B cell (primary cell): ENCODE data around the gene CA14. TPM values are rescaled to one million over a fixed set of nuclear protein-coding genes. Genes with fewer than 3 reads are reported as not detected.

ENCODE experiments used
- ATAC-seq: fragments of 200-7000 bp; cut with Tn5 transposase; one replicate; pipeline ENCODE4 v1.10.0; 2021; ENCODE audit warnings: low read depth, mild to moderate bottlenecking, moderate number of reproducible peaks, moderate library complexity
- CTCF ChIA-PET: fragments of 350-600 bp; sonication (Branson Sonifier 250); formaldehyde crosslinking; loops from one replicate; lab custom pipeline; 2021; ENCODE audit warnings: antibody characterized with exemption, inconsistent platforms; lab: Charles Lee
- POLR2A ChIA-PET: fragments of 350-600 bp; sonication (Branson Sonifier 250); formaldehyde crosslinking; loops from one replicate; lab custom pipeline; 2021; ENCODE audit warnings: antibody characterized with exemption; lab: Charles Lee
- DNase-seq: peaks from one replicate; pipeline ENCODE4 v3.0.0; 2013
- H2AFZ ChIP-seq: 2 replicates; pipeline ENCODE4 v1.6.1; 2012; ENCODE audit warnings: mild to moderate bottlenecking, low read depth, low read length; ENCODE audit not compliant: insufficient read depth, poor library complexity, severe bottlenecking
- H3K27ac ChIP-seq, 2 donors: 1 replicate in 1 of 2; 2 replicates in 1 of 2; pipeline ENCODE4 v1.5.1; 2012 to 2013; ENCODE audit warnings: low read length in 2 of 2, mild to moderate bottlenecking in 2 of 2, moderate library complexity in 1 of 2
- H3K27me3 ChIP-seq, 4 experiments: fragments of 200-600 bp in 1 of 4; sonication (generic) in 1 of 4; replicated peaks in 1 of 4; 1 replicate in 2 of 4; 2 replicates in 2 of 4; pipeline versions ENCODE4 v1.6.1 to v1.7.0; 2013 to 2016; ENCODE audit warnings: low read length in 3 of 4, mild to moderate bottlenecking in 2 of 4, mixed read lengths in 1 of 4, moderate library complexity in 1 of 4; ENCODE audit not compliant: insufficient read depth in 4 of 4, control insufficient read depth in 3 of 4; ENCODE audit errors: control extremely low read depth in 1 of 4
- H3K36me3 ChIP-seq, 2 experiments: replicated peaks in 1 of 2; 1 replicate in 1 of 2; 2 replicates in 1 of 2; pipeline versions ENCODE4 v1.6.1 to v1.7.1; 2013; ENCODE audit warnings: low read length in 1 of 2; ENCODE audit not compliant: insufficient read depth in 2 of 2, control insufficient read depth in 1 of 2; ENCODE audit errors: control extremely low read depth in 1 of 2, extremely low read depth in 1 of 2
- H3K4me1 ChIP-seq, 2 donors: fragments of 200-600 bp in 1 of 2; sonication (generic) in 1 of 2; 1 replicate in 1 of 2; 2 replicates in 1 of 2; pipeline versions ENCODE4 v1.5.1 to v1.6.1; 2013 to 2017; ENCODE audit warnings: low read length in 2 of 2; ENCODE audit not compliant: control insufficient read depth in 2 of 2, insufficient read depth in 2 of 2
- H3K4me2 ChIP-seq: replicated peaks from 2 replicates; pipeline ENCODE3; 2012; ENCODE audit warnings: mild to moderate bottlenecking, low read depth, low read length; ENCODE audit not compliant: poor library complexity, severe bottlenecking
- H3K4me3 ChIP-seq, 5 experiments: fragments of 200-600 bp in 1 of 5; sonication (generic) in 1 of 5; 1 replicate in 3 of 5; 2 replicates in 2 of 5; pipeline versions ENCODE4 v1.5.1 to v1.7.0; 2011 to 2016; ENCODE audit warnings: low read length in 4 of 5, mild to moderate bottlenecking in 4 of 5, low read depth in 2 of 5, control low read depth in 1 of 5, moderate library complexity in 1 of 5; ENCODE audit not compliant: insufficient read depth in 1 of 5; ENCODE audit errors: control extremely low read depth in 1 of 5, extremely low read depth in 1 of 5
- H3K79me2 ChIP-seq: fragments of 200-600 bp; sonication (generic); one replicate; pipeline ENCODE4 v1.6.0; 2016; ENCODE audit warnings: low read length; ENCODE audit not compliant: control insufficient read depth, insufficient read depth
- H3K9ac ChIP-seq: fragments of 200-600 bp; sonication (generic); 2 replicates; pipeline ENCODE4 v1.6.1; 2017; ENCODE audit warnings: mild to moderate bottlenecking, low read length, moderate library complexity
- H3K9me3 ChIP-seq, 3 donors: one replicate each; pipeline versions ENCODE4 v1.6.1 to v1.7.1; 2013; ENCODE audit warnings: low read length in 2 of 3; ENCODE audit not compliant: control insufficient read depth in 2 of 3, insufficient read depth in 1 of 3; ENCODE audit errors: control extremely low read depth in 1 of 3
- H4K20me1 ChIP-seq: 2 replicates; pipeline ENCODE4 v1.6.0; 2012; ENCODE audit warnings: mild to moderate bottlenecking, low read length; ENCODE audit not compliant: insufficient read depth, control insufficient read depth, poor library complexity, severe bottlenecking
- H3K27ac Mint-ChIP-seq: one replicate; pipeline ENCODE4 v1.8.0; 2021; ENCODE audit warnings: mixed read lengths
- H3K27me3 Mint-ChIP-seq: one replicate; pipeline ENCODE4 v1.8.0; 2021; ENCODE audit warnings: mixed read lengths
- H3K4me1 Mint-ChIP-seq: one replicate; pipeline ENCODE4 v1.8.0; 2021; ENCODE audit warnings: mixed read lengths
- H3K4me3 Mint-ChIP-seq: one replicate; pipeline ENCODE4 v1.8.0; 2021; ENCODE audit warnings: mixed read lengths
- H3K9me3 Mint-ChIP-seq: one replicate; pipeline ENCODE4 v1.8.0; 2022; ENCODE audit warnings: mixed read lengths; ENCODE audit not compliant: insufficient read depth
- EZH2 ChIP-seq: IDR thresholded peaks from 2 replicates; pipeline ENCODE4 v1.6.1; 2012; ENCODE audit warnings: borderline replicate concordance, low read depth, mild to moderate bottlenecking, moderate library complexity, low read length; ENCODE audit not compliant: insufficient read depth, poor library complexity, severe bottlenecking
- WGBS: methylation state at CpG from one replicate; pipeline ENCODE4 v1.1.5; 2013; ENCODE audit warnings: missing lambda C conversion rate; ENCODE audit not compliant: insufficient coverage; 5-methylcytosine and 5-hydroxymethylcytosine counted together
- intact Hi-C: fragments of 100-400 bp; cut with micrococcal nuclease; formaldehyde crosslinking; loops from one replicate; pipeline ENCODE4 v1.10.0; 2022
- polyA plus RNA-seq: library from polyadenylated mRNA; depleted of rRNA; stranded (reverse); fragments of >200 nt; gene quantifications from 2 replicates; pipeline ENCODE4 v1.2.3, GENCODE V29; 2012
- total RNA-seq, 2 donors: library from RNA; stranded (reverse); fragments of 120-200 nt in 1 of 2; gene quantifications; 1 replicate in 1 of 2; 2 replicates in 1 of 2; pipeline versions ENCODE4 v1.2.3 to v1.2.4, GENCODE V29; 2013 to 2022
- TF ChIP-seq, protein P1 (sequence below): fragments of 200-600 bp; IDR thresholded peaks from one replicate; pipeline ENCODE4 v1.8.0; 2022; ENCODE audit warnings: antibody characterized with exemption, mild to moderate bottlenecking

CA14 gene
- total and polyA plus RNA-seq, 2 donors (not counting 1 experiment from before 2014, with no cell fraction given) = not detected

DNA sequence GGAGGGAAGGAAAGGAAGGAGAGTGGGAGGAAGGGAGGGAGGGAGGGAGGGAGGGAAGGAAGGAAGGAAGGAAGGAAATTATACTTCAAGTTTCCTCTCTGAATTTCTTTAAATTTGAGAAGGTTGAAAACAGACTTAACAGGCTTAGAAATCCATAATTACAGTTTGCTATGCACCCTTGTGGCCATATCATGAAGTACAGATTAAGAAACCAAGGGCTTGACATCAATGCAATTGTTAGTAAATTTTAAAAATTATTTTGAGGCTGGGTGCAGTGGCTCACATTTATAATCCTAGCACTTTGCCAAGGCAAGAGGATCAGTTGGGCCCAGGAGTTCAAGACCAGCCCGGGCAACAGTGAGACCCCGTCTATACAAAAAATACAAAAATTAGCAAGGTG is 36.0 kb upstream of the CA14 start:
- POLR2A ChIA-PET = no interaction called here
- H3K4me1 Mint-ChIP-seq = peaks cover 14% of the 10 kb centered on the region

DNA sequence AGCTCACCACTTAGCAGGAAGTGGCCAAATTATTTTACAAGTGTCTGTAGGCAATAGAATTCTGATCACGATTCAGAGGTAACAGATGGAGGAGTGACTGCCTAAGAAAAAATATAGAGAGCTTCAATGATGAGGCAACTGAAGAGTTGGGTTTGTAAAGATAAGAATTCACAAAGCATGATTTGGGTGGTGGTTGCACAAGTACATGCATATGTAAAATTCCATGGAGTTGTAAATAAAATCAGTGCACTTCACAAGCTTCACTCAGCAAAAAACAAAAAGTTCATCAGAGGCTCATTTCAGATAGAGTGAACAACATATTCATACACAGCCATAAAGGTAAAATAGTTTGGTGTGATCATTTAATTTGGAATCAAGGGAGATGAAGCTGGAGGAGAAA is 32.6 kb upstream of the CA14 start:
- Histone ChIP-seq H3K9me3 (no peaks in the 10 kb centered on the region), H3K4me3 (no peak overlapping the region), H3K4me2 (no peak overlapping the region), H3K36me3 (peaks cover 7 to 47% of the 10 kb centered on the region in 2 experiments), H4K20me1 (no peaks in the 10 kb centered on the region), H3K4me1 (peaks cover 9 to 11% of the 10 kb centered on the region in 2 donors), H3K27me3 (no peaks in the 10 kb centered on the region), H3K79me2 (no peaks in the 10 kb centered on the region), H2AFZ (no peak overlapping the region), H3K27ac (no peak overlapping the region), H3K9ac (no peak overlapping the region)
- H3K4me1 Mint-ChIP-seq = peaks cover 16% of the 10 kb centered on the region
- 100% methylated on average over 1 of the region's 1 CpG for WGBS
- H3K4me3 Mint-ChIP-seq = no peak overlapping the region
- H3K9me3 Mint-ChIP-seq = no peaks in the 10 kb centered on the region
- POLR2A ChIA-PET = no interaction called here
- ATAC-seq (no peak), DNase-seq (no peak)
- H3K27ac Mint-ChIP-seq = peak overlapping the region; percentile 44
- H3K27me3 Mint-ChIP-seq = no peaks in the 10 kb centered on the region
- CTCF ChIA-PET = interaction anchor here (0.6 to 1.2 kb wide), 4 partner anchors 9 to 222 kb away, joined by 3 to 7 read pairs (median 3); no protein-coding TSS in a partner anchor
- TF ChIP-seq, protein P1, sequence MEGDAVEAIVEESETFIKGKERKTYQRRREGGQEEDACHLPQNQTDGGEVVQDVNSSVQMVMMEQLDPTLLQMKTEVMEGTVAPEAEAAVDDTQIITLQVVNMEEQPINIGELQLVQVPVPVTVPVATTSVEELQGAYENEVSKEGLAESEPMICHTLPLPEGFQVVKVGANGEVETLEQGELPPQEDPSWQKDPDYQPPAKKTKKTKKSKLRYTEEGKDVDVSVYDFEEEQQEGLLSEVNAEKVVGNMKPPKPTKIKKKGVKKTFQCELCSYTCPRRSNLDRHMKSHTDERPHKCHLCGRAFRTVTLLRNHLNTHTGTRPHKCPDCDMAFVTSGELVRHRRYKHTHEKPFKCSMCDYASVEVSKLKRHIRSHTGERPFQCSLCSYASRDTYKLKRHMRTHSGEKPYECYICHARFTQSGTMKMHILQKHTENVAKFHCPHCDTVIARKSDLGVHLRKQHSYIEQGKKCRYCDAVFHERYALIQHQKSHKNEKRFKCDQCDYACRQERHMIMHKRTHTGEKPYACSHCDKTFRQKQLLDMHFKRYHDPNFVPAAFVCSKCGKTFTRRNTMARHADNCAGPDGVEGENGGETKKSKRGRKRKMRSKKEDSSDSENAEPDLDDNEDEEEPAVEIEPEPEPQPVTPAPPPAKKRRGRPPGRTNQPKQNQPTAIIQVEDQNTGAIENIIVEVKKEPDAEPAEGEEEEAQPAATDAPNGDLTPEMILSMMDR = no peak
- no peak for TF ChIP-seq EZH2
- intact Hi-C loops = no loop called here

More for the DNA sequence above, 36.0 kb upstream of the CA14 start:
- Histone ChIP-seq H3K79me2 (no peaks in the 10 kb centered on the region), H3K4me2 (no peak overlapping the region), H3K36me3 (peaks cover 4 to 43% of the 10 kb centered on the region in 2 experiments), H3K27ac (no peak overlapping the region), H3K4me3 (no peak overlapping the region), H3K27me3 (no peaks in the 10 kb centered on the region), H3K9me3 (no peaks in the 10 kb centered on the region), H3K4me1 (peaks cover 9 to 11% of the 10 kb centered on the region in 2 donors), H2AFZ (no peak overlapping the region), H3K9ac (no peak overlapping the region), H4K20me1 (no peaks in the 10 kb centered on the region)
- H3K27ac Mint-ChIP-seq = no peak overlapping the region
- ATAC-seq (peak; percentile 47), DNase-seq (peak; percentile 43)
- intact Hi-C loops = no loop called here
- H3K4me3 Mint-ChIP-seq = no peak overlapping the region
- H3K9me3 Mint-ChIP-seq = no peaks in the 10 kb centered on the region
- no peaks in the 10 kb centered on the region for H3K27me3 Mint-ChIP-seq
- TF ChIP-seq, protein P1 = peak; percentile 61
- TF ChIP-seq EZH2 = no peak
- CTCF ChIA-PET = interaction anchor here (1.3 kb wide), 1 partner anchor 148 kb away, joined by 3 read pairs; no protein-coding TSS in a partner anchor
- no CpG with 5 or more reads among the region's 2 CpGs for WGBS
